KMS-11 (cell line): ENCODE results near the gene SLC35A3.

Experiments used
- H2AFZ ChIP-seq: fragments of 200-600 bp; sonication (generic); 2 replicates; pipeline ENCODE4 v1.6.1; 2016; ENCODE audit warnings: antibody characterized with exemption, mixed run types, low read depth
- H3K27ac ChIP-seq: fragments of 200-600 bp; sonication (generic); 2 replicates; pipeline ENCODE4 v1.6.1; 2016; ENCODE audit warnings: mild to moderate bottlenecking, mixed run types
- H3K27me3 ChIP-seq: fragments of 200-600 bp; sonication (generic); 2 replicates; pipeline ENCODE4 v1.6.1; 2017; ENCODE audit warnings: mild to moderate bottlenecking, low read depth, mixed run types, moderate library complexity; ENCODE audit not compliant: insufficient read depth
- H3K36me3 ChIP-seq: fragments of 200-600 bp; sonication (generic); 2 replicates; pipeline ENCODE4 v1.6.1; 2017; ENCODE audit warnings: mild to moderate bottlenecking, mixed run types; ENCODE audit not compliant: insufficient read depth
- H3K4me1 ChIP-seq: fragments of 200-600 bp; sonication (generic); 2 replicates; pipeline ENCODE4 v1.6.1; 2016; ENCODE audit warnings: mild to moderate bottlenecking, low read depth, mixed run types; ENCODE audit not compliant: poor library complexity, severe bottlenecking
- H3K4me2 ChIP-seq: fragments of 200-600 bp; sonication (generic); 2 replicates; pipeline ENCODE4 v1.7.0; 2016; ENCODE audit warnings: mild to moderate bottlenecking, mixed run types
- H3K4me3 ChIP-seq: fragments of 200-600 bp; sonication (generic); IDR thresholded peaks from 2 replicates; pipeline ENCODE4 v1.6.1; 2017; ENCODE audit warnings: low read depth, low read length, mixed read lengths; ENCODE audit not compliant: insufficient read depth
- H3K79me2 ChIP-seq: fragments of 200-600 bp; sonication (generic); 2 replicates; pipeline ENCODE4 v1.6.1; 2016; ENCODE audit warnings: low read depth, mixed run types; ENCODE audit not compliant: insufficient read depth
- H3K9ac ChIP-seq: fragments of 200-600 bp; sonication (generic); 2 replicates; pipeline ENCODE4 v1.6.1; 2016; ENCODE audit warnings: mild to moderate bottlenecking, mixed run types
- H4K20me1 ChIP-seq: fragments of 200-600 bp; sonication (generic); 2 replicates; pipeline ENCODE4 v1.6.1; 2016; ENCODE audit warnings: mild to moderate bottlenecking, mixed run types; ENCODE audit not compliant: insufficient read depth
- TF ChIP-seq, protein P1 (sequence below): fragments of 200-600 bp; sonication (generic); conservative IDR thresholded peaks from 2 replicates; pipeline ENCODE4 v1.6.1; 2017; ENCODE audit warnings: low read depth, mild to moderate bottlenecking, antibody characterized with exemption, low read length, moderate library complexity, mixed read lengths

Gene SLC35A3

DNA sequence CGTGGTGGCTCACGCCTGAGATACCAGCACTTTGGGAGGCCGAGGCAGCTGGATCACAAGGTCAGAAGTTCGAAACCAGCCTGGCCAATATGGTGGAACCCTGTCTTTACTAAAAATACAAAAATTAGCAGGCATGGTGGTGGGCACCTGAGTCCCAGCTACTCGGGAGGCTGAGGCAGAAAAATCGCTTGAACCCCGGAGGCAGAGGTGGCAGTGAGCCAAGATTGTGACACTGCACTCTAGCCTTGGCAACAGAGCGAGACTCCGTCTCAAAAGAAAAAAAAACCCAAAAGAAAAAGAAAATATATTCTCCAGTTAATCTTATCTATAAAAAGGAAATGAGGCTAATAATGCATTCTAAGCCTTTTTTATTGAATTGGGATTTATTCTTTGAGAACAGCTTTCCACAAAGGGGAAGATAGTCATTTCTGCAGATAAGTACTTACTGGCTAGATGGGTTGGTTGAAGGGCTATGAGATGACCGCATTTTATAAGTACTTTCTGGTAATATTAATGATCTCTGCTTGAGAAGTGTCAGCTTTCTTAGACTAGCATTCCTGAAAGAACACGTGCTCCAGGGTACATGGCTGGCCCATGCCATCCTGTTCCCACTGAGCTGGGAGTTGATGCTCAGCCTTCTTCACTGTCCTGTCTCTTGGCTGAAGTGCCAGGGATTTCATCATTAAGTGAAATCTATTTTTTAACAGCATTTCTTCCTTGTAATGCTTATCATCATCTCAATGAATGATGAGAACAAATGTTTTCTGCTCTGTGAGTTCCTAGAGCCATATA lies 105.0 kb downstream of the SLC35A3 start:
- H3K9ac ChIP-seq, result no peak overlapping the region
- no peaks in the 10 kb centered on the region for H3K79me2 ChIP-seq
- no peaks in the 10 kb centered on the region for H4K20me1 ChIP-seq
- H2AFZ ChIP-seq, result no peak overlapping the region
- TF ChIP-seq, protein P1, sequence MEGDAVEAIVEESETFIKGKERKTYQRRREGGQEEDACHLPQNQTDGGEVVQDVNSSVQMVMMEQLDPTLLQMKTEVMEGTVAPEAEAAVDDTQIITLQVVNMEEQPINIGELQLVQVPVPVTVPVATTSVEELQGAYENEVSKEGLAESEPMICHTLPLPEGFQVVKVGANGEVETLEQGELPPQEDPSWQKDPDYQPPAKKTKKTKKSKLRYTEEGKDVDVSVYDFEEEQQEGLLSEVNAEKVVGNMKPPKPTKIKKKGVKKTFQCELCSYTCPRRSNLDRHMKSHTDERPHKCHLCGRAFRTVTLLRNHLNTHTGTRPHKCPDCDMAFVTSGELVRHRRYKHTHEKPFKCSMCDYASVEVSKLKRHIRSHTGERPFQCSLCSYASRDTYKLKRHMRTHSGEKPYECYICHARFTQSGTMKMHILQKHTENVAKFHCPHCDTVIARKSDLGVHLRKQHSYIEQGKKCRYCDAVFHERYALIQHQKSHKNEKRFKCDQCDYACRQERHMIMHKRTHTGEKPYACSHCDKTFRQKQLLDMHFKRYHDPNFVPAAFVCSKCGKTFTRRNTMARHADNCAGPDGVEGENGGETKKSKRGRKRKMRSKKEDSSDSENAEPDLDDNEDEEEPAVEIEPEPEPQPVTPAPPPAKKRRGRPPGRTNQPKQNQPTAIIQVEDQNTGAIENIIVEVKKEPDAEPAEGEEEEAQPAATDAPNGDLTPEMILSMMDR, result no peak
- no peaks in the 10 kb centered on the region for H3K36me3 ChIP-seq
- no peak overlapping the region for H3K4me3 ChIP-seq
- no peak overlapping the region for H3K27ac ChIP-seq
- no peaks in the 10 kb centered on the region for H3K27me3 ChIP-seq
- H3K4me2 ChIP-seq, result no peak overlapping the region
- H3K4me1 ChIP-seq, result peaks cover 8% of the 10 kb centered on the region

DNA sequence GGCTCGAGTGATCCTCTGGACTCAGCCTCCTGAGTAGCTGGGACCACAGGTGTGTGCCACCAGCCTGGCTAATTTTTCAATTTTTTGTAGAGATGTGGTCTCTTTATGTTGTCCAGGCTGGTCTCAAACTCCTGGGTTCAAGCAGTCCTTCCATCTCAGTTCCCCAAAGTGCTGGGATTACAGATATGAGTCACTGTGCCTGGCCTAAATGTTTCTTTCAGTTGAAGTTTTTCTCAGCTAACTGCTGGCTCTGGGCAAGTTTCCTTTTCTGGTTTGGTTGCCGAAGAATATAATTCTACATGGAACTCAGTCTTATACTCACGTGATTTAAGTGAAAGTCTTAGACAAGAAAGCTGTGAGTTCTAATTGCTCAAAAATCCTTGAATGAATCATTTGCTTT lies 106.0 kb downstream of the SLC35A3 start:
- Histone ChIP-seq H3K9ac (no peak overlapping the region), H3K36me3 (no peaks in the 10 kb centered on the region), H3K79me2 (no peaks in the 10 kb centered on the region), H3K4me1 (peaks cover 8% of the 10 kb centered on the region), H3K27ac (no peak overlapping the region), H3K4me2 (no peak overlapping the region), H3K4me3 (no peak overlapping the region), H4K20me1 (no peaks in the 10 kb centered on the region), H3K27me3 (no peaks in the 10 kb centered on the region), H2AFZ (no peak overlapping the region)
- TF ChIP-seq, protein P1, result no peak

DNA sequence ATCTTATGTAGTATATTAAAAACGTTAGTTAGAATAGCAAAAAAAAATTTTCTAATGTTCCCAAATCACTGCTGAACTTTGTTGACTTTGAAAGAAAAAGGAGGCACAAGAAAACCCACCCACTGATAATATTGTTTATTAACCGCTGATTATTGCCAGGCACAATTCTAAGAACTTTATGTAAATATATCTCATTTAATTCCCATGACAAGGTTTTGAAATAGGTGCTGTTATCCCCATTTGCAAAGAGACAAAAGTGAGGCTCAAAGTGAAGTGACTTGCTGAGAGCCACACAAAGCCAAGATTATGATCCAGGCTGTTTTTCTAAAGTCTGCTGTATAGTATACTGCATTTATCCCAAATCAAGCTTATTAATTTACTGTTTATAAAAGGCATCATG lies 106.5 kb downstream of the SLC35A3 start:
- H3K27ac ChIP-seq, result no peak overlapping the region
- H3K9ac ChIP-seq, result no peak overlapping the region
- TF ChIP-seq, protein P1, result no peak
- H3K36me3 ChIP-seq, result no peaks in the 10 kb centered on the region
- no peak overlapping the region for H2AFZ ChIP-seq
- no peaks in the 10 kb centered on the region for H3K79me2 ChIP-seq
- no peak overlapping the region for H3K4me3 ChIP-seq
- H4K20me1 ChIP-seq, result no peaks in the 10 kb centered on the region
- H3K27me3 ChIP-seq, result no peaks in the 10 kb centered on the region
- H3K4me2 ChIP-seq, result no peak overlapping the region
- peaks cover 8% of the 10 kb centered on the region for H3K4me1 ChIP-seq

DNA sequence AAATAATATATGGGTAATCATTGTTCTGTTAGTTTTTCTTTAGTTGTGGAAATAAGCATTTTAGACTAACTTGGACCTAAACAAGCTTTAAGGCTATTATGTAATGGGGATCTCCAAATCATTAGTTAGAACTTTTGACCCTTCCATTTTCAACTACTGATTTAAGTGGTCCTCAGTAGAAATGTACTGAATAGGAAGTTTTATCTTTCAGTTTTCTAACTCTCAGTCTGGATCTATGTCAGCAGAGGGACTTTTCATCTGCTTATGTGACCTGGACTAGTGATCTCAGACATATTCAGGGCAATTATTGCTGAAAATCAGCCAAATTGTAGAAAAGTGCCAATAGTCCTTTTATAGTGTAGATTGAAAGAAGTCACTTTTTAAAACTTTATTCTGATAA lies 106.9 kb downstream of the SLC35A3 start:
- Histone ChIP-seq H3K27ac (no peak overlapping the region), H3K36me3 (no peaks in the 10 kb centered on the region), H4K20me1 (0 out of 2 replicates have a peak, but pooled peaks cover 1% of the 10 kb centered on the region), H3K4me1 (peaks cover 8% of the 10 kb centered on the region), H3K27me3 (no peaks in the 10 kb centered on the region), H2AFZ (no peak overlapping the region), H3K4me2 (no peak overlapping the region), H3K9ac (no peak overlapping the region), H3K4me3 (no peak overlapping the region), H3K79me2 (no peaks in the 10 kb centered on the region)
- TF ChIP-seq, protein P1, result no peak
